Right atrium auricular region (tissue), 2 donors: ENCODE measurements around the gene MAP3K4. TPM values are rescaled to one million over a fixed set of nuclear protein-coding genes. Genes with fewer than 3 reads are reported as not detected.

ENCODE experiments used
- DNase-seq: peaks from one replicate; pipeline ENCODE4 v3.0.0-alpha.2; 2019; ENCODE audit warnings: low spot score
- H3K27ac ChIP-seq, 2 donors: fragments of 200-600 bp; sonication (generic); 1 replicate in 1 of 2; 2 replicates in 1 of 2; pipeline ENCODE4 v1.5.1; 2016 to 2019
- H3K27me3 ChIP-seq, 2 donors: fragments of 200-600 bp; sonication (generic); one replicate each; pipeline versions ENCODE4 v1.5.1 to v1.6.0; 2017 to 2019
- H3K36me3 ChIP-seq: fragments of 200-600 bp; sonication (generic); one replicate; pipeline ENCODE4 v1.5.1; 2016
- H3K4me1 ChIP-seq, 2 donors: fragments of 200-600 bp; sonication (generic); one replicate each; pipeline versions ENCODE4 v1.5.1 to v1.6.0; 2017 to 2019
- H3K4me3 ChIP-seq, 2 donors: fragments of 200-600 bp; sonication (generic); 1 replicate in 1 of 2; 2 replicates in 1 of 2; pipeline ENCODE4 v1.5.1; 2017 to 2019; ENCODE audit warnings: mild to moderate bottlenecking in 1 of 2, moderate library complexity in 1 of 2
- H3K9me3 ChIP-seq, 2 donors: fragments of 200-600 bp; sonication (generic); one replicate each; pipeline ENCODE4 v1.5.1; 2019
- total RNA-seq, 2 donors: library from RNA; depleted of rRNA; stranded (reverse); fragments of >200 nt; gene quantifications; one replicate each; pipeline ENCODE4 v1.1.0, GENCODE V29; 2016
- TF ChIP-seq, protein P1 (sequence below), 2 donors: fragments of 200-600 bp; sonication (generic); IDR thresholded peaks; one replicate each; pipeline ENCODE4 v1.5.1; 2019; ENCODE audit warnings: antibody characterized with exemption in 2 of 2

The MAP3K4 gene
- total RNA-seq, 2 donors from 2014 or later = 15.6 to 17.2 TPM

DNA sequence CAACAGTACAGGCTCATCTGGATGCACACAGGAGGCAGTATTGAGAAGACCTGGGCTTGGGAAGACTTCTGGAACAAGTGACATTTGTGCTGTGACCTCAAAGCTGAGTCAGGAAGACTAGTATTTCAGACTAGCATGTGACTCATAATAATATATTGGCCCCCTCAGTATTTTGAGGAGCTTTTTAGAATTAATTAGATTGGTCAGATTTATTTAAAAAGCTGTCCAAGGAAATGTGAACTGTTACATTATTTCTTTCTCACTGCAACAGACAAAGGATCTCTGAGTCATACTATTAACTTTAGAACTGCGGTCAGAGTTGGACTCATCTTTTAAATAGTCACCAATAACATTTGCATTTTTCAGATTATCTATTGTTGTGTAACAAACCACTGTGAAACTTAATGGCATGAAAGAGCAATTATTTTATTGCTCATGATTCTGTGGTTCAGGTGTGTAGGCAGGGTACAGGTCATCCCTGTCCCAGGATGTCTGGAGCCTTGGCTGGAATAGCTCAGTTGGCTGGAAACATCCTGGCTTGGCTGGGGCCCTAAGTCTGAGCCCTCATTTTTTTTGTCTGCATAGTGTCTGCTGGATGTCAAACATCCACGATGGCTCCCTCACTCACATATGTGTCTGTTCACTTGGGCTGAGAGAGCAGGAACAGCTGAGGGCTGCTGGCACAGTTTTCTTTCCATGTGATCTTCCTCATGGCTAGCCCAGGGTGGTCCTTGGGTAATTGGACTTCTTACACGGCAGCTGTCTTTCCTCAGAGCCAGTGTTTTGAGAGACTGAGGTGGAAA is 46.9 kb downstream of the MAP3K4 start:
- Histone ChIP-seq H3K36me3 (no peaks in the 10 kb centered on the region), H3K4me1 (peaks cover 0 to 14% of the 10 kb centered on the region in 2 donors), H3K27me3 (no peaks in the 10 kb centered on the region), H3K9me3 (no peaks in the 10 kb centered on the region), H3K4me3 (no peak overlapping the region), H3K27ac (peak overlapping the region; percentile 12 to 67)
- no peak for DNase-seq
- TF ChIP-seq, protein P1, sequence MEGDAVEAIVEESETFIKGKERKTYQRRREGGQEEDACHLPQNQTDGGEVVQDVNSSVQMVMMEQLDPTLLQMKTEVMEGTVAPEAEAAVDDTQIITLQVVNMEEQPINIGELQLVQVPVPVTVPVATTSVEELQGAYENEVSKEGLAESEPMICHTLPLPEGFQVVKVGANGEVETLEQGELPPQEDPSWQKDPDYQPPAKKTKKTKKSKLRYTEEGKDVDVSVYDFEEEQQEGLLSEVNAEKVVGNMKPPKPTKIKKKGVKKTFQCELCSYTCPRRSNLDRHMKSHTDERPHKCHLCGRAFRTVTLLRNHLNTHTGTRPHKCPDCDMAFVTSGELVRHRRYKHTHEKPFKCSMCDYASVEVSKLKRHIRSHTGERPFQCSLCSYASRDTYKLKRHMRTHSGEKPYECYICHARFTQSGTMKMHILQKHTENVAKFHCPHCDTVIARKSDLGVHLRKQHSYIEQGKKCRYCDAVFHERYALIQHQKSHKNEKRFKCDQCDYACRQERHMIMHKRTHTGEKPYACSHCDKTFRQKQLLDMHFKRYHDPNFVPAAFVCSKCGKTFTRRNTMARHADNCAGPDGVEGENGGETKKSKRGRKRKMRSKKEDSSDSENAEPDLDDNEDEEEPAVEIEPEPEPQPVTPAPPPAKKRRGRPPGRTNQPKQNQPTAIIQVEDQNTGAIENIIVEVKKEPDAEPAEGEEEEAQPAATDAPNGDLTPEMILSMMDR (IDR thresholded peaks at IDR 0.05) = no peak

DNA sequence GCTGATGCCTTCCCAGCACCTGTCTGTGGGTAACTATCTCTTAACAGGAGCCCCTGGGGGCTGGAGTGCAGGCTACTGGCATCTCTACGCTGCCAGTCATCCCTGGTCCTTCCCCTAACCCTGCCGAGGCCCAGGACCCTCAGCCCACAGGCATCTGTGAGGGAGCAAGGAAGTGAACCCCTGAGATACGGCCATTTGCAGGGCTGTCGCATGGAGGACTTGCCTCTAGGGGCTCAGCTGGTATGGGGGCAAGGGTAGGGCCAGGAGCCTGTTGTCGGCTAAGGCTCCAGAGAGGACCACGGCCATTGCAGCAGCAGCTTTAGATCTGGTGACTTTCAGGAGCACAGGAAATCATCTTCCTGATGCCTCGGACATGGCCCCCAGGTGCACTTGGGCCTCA is 49.7 kb downstream of the MAP3K4 start:
- Histone ChIP-seq H3K36me3 (no peaks in the 10 kb centered on the region), H3K27me3 (no peaks in the 10 kb centered on the region), H3K9me3 (no peaks in the 10 kb centered on the region), H3K27ac (no peak overlapping the region), H3K4me1 (peaks cover 0 to 14% of the 10 kb centered on the region in 2 donors), H3K4me3 (no peak overlapping the region)
- no peak for DNase-seq
- TF ChIP-seq, protein P1 (IDR thresholded peaks at IDR 0.05) = no peak

DNA sequence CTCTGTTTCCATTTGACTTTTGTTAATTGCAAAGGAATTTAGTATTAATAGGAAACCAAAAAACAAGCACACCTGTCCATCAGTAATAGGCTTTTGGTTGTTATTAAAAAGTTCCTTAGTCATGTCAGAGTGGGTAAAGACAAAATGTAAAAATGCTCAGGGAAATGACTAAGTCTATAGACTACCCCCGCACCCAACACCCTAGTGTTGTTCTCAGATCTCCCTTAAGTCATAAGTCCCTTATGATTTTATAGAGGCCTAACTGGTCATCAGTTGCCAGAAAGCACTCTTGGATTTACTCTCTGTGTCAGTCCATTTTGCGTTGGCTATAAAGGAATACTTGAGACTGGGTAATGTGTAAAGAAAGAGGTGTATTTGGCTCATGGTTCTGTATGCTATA is 52.8 kb downstream of the MAP3K4 start:
- no peaks in the 10 kb centered on the region for H3K27me3 ChIP-seq
- H3K4me3 ChIP-seq = no peak overlapping the region
- peaks cover 0 to 2% of the 10 kb centered on the region in 2 donors for H3K4me1 ChIP-seq
- no peak for DNase-seq
- TF ChIP-seq, protein P1 (IDR thresholded peaks at IDR 0.05) = no peak
- H3K36me3 ChIP-seq = no peaks in the 10 kb centered on the region
- no peaks in the 10 kb centered on the region for H3K9me3 ChIP-seq
- H3K27ac ChIP-seq = no peak overlapping the region

DNA sequence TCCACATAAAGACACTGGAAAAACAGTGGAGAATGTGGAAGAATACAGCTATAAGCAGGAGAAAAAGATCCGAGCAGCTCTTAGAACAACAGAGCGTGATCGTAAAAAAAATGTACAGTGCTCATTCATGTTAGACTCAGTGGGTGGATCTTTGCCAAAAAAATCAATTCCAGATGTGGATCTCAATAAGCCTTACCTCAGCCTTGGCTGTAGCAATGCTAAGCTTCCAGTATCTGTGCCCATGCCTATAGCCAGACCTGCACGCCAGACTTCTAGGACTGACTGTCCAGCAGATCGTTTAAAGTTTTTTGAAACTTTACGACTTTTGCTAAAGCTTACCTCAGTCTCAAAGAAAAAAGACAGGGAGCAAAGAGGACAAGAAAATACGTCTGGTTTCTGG is 57.1 kb downstream of the MAP3K4 start:
- Histone ChIP-seq H3K36me3 (no peaks in the 10 kb centered on the region), H3K9me3 (no peaks in the 10 kb centered on the region), H3K4me3 (no peak overlapping the region), H3K27me3 (no peaks in the 10 kb centered on the region), H3K4me1 (no peaks in the 10 kb centered on the region), H3K27ac (no peak overlapping the region)
- TF ChIP-seq, protein P1 (IDR thresholded peaks at IDR 0.05) = no peak
- no peak for DNase-seq

DNA sequence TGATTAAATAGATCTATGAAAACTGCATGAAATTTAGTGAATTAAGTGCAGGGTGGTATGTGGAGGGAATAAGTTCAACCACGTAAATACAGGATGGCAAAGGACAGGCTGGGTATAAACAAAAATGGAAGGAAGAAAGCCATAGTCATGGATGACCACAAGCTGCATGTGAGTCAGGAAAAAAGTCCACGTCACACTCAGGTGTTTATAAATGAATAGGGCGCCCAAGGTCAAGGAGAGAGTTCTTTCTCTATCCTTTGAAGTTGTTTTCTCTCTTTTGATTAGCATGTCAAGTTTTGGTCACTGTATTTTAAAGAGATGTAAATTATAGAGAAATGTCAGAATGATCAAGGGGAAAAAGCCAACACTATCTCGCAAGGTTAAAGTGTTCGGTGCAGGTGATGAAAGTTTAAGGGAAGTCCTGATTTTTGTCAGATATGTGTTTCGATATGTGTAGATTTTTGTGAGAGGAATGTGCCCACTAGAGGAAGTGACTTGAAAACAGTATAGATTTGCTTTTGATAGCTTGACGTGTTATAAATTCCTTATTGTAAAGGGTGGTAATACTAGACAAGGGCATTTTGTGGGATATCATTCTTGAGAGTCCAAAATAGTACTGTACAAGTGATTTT is 58.7 kb downstream of the MAP3K4 start:
- no peak for DNase-seq
- Histone ChIP-seq H3K36me3 (no peaks in the 10 kb centered on the region), H3K27ac (no peak overlapping the region), H3K9me3 (no peaks in the 10 kb centered on the region), H3K27me3 (no peaks in the 10 kb centered on the region), H3K4me1 (no peaks in the 10 kb centered on the region), H3K4me3 (no peak overlapping the region)
- TF ChIP-seq, protein P1 (IDR thresholded peaks at IDR 0.05) = no peak
